HG03095 (cell line): ENCODE data around the gene FSIP1.

ENCODE experiments used
- ATAC-seq: cut with Tn5 transposase; IDR thresholded peaks from one replicate; pipeline ENCODE4 v1.9.1; 2021; ENCODE audit warnings: moderate library complexity; ENCODE audit not compliant: unreplicated experiment

FSIP1 gene

GRCh38 chr15:39654304-39654703 lies 128.3 kb downstream of the FSIP1 start:
- ATAC-seq, result no peak

DNA sequence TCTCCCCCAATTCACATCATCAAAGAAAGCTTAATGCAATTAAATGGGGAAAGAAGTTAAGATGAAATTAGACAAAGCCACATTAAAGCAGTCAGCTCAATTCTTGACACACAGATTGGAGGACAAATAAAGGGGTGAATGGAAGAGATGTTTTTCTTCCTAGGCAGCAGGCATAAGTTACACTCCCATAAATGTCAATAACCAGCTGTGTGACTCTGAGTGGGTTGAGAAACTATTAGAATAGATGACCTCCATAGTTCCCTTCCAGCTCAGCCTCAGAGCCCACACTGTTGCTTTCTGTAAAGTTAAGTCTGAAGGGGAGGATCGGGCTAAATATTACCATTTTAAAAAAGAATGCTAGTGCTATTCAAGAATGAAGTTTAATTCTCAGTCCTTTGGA lies 130.8 kb downstream of the FSIP1 start:
- no peak for ATAC-seq

DNA sequence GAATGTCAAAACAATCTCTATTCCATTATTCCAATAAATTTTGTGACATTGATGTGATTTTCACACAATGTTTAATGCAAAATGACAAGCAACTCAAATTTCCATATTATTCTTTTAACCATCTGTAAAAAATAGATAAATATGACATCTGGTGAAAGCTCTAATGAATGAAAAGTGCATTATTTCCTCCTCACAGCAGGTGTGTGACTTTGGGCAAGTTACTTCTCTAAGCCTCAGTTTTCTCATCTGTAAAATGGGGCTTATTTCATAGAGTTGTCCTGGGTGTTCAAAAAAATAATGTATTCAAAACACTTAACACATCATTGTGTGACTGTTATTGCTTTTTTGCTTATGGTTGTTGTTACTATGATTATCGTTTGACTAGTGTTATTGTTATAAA lies 131.3 kb downstream of the FSIP1 start:
- ATAC-seq, result no peak

GRCh38 chr15:39649757-39650156 lies 132.9 kb downstream of the FSIP1 start:
- no peak for ATAC-seq

DNA sequence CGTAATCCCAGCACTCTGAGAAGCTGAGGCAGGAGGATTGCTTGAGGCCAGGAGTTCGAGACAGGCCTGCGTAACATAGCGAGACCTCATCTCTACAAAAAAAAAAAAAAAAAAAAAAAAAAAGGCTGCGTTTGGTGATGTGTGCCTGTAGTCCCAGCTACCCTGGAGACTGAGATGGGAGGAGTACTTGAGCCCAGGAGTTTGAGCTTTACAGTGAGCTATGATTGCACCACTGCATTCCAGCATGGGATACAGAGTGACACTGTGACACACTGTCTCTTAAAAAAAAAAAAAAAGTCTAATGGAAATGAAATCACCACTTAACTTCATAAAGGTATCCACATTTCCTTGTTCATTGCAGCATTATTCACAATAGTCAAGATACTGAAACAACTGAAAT lies 136.2 kb downstream of the FSIP1 start:
- ATAC-seq, result no peak

DNA sequence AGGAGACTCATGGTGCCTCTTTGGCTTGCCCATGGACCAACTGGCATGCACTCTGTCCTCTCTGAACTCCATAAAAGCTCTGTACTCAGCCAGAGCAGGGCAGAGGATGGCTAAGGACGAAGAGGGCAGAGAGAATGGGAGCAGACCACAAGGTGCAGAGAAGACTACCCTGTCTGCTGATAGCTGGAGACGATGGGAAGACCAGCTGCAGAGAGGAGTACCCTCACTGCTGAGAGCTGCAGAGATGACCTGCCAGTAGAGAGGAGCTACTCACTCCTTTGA lies 136.7 kb downstream of the FSIP1 start:
- no peak for ATAC-seq

DNA sequence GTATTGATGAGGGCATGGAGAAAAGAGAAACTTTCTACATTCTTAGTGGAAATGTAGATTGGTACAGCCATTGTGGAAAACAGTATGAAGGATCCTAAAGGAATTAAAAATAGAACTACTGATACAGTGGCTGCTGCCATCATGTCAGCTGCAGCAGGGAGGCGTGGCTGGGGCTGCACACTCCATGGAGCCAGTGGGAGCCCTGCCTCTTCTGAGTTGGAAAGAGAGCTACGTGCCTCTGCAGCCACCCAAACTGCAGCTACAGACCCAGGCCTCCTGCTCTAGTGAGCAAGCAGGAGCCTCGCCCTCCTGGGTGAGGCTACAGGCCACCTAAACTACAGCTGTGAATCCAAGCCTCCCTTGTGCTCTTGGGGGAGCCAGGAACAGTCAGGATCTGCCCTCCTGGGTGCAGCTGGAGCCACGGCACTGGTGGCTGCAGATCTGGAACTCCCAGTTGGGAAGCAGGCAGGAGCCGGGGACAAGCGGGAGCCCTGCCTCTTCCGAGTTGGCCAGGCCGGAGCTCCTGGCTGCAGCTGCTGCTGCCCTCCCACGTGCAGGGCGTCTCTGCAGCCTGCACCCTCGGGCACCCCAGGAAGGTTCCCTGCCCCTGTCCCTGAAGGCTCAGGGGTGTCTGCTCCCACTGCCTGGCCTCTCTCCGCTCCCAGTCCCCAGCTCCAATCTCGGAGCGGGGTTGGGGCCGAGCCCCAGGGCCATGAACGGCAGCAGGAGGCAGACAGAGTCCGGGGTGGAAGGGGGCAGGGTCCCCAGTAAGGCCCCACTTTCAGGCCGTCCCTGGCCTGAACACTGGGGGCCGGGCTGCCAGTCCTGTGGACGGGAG lies 137.3 kb downstream of the FSIP1 start:
- ATAC-seq, result no peak

- no peak for ATAC-seq
Measured at GRCh38 chr15:39644136-39644535, 138.5 kb downstream of the FSIP1 start.

DNA sequence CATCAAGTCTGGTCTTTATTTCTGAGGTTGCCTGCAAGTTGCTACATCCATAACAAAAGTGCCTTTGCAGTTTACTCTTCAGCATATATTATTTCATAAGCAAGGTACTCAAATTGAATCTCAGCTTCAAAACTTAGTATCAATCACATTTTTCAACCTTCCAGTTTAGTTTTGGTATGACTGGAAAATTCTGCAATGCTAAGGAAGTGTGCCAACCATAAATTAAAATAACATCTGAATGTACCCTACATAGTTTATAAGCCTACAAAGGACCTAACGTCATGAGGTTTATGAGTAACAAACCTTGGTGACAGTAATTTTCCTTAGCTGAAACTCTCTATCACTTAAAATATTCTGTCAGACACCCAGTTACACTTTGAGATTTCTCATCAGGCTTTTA lies 138.9 kb downstream of the FSIP1 start:
- no peak for ATAC-seq

GRCh38 chr15:39642011-39642640 lies 140.5 kb downstream of the FSIP1 start:
- no peak for ATAC-seq

- ATAC-seq, result no peak
Measured at GRCh38 chr15:39641191-39641889, 141.3 kb downstream of the FSIP1 start.

- no peak for ATAC-seq
Measured at GRCh38 chr15:39640665-39641064, 142.0 kb downstream of the FSIP1 start.

DNA sequence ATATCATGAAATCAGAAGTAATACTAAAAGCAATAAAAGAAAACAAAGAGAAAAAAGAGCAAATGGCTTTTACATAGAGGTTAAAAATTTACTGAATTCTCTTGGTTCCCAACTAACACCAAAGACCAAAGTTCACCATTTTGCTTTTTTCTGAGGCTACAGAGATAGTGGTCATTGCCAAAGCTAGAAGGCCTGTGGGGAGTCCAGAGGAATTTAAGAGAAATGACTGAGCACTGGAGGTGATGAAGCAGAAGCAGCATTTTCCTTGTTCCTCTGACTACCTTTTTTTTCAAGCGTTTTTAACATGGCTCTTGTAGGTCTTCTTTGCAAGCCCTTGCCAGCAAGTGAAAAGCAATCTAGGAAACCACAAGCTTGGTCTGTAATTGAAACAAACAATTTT lies 143.6 kb downstream of the FSIP1 start:
- no peak for ATAC-seq

DNA sequence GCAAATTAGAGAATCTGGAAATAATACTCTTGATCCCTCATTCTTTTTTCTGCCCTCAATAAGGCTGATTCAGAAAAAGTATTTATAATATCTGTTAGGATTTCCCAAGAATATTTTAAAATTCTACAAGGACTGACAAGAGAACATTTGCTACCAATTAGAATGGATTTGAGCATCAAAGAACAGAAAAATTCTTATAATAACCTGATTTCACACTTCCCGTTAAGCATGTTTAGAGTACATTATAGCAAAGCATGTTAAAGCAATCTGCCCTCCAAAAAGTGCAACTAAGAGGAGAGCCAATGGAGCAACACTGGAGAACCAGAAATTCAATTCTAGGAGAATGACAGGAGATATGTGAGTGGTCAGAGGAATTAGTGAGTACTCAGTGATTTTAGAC lies 144.6 kb downstream of the FSIP1 start:
- ATAC-seq, result no peak

- no peak for ATAC-seq
Measured at GRCh38 chr15:39631357-39631756, 151.3 kb downstream of the FSIP1 start.

DNA sequence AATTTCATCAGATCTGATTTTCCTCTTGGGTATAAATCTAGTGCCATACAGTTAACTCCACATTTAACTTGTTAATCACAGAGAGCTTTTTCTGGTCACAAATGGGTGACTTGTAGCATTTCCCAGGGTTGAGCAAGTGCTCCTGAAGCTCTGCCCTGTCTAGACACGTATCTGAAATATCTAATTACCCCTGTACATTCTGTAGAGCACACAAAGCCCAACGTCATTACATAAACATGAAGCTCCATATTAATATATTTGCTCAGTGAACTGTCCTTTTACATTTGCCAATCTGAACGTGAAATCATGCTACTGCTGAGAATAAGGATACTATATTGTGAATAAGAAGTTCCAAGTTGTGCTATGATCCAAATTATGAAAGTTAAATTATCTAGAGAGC lies 152.7 kb downstream of the FSIP1 start:
- ATAC-seq, result no peak

DNA sequence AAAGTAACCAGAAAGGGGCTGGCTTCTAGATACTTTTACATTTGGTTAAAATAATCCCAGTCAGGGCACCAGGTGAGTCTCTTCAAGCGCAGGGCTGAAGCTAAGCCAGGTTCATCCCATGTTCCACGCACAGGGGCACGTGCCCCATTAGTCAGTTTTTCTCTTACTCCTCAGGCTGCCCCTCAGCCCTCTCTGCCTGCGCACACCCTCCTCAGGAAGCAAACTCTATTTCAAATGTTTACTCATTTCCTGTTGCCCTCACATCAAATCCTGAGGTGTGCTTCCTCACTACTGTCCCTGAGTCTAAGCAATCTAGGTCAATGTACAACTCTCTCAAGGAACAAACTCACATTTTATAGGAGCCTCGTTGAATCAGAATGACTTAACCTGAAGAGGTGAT lies 153.3 kb downstream of the FSIP1 start:
- ATAC-seq, result no peak

DNA sequence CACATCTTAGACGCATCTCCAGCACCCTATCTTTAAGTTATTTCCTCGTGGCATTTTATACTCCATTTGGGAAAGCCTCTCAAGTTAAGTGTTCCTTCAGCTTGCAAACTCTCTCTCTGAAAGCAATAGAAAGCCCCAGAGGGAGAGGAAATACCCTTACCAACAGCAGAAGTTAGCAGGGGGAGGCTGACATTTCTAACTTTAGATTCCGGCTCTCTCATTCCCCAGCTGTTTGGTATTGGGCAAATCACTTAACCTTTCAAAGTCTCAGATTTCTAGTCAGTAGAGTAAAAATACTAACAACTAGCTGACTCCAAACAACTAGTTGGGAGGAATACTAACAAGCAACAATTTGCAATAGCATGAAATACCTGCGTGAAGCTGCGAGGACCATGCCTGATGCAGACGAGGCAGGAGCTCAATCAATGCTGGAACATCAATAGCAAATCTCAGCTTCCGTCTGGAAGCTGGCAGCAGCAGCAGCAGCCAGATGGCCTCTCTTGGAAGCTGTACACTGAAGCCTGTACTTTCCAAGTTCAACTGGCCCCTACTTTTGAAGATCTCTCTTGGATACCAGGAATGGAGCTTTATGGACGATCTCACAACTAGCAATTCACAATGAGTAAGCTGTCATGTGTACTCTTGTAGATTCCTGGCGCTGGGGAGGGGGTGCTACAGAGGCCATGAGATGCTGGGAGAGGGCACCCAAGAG lies 153.9 kb downstream of the FSIP1 start:
- no peak for ATAC-seq

- no peak for ATAC-seq
Measured at GRCh38 chr15:39628144-39628508, 154.5 kb downstream of the FSIP1 start.

DNA sequence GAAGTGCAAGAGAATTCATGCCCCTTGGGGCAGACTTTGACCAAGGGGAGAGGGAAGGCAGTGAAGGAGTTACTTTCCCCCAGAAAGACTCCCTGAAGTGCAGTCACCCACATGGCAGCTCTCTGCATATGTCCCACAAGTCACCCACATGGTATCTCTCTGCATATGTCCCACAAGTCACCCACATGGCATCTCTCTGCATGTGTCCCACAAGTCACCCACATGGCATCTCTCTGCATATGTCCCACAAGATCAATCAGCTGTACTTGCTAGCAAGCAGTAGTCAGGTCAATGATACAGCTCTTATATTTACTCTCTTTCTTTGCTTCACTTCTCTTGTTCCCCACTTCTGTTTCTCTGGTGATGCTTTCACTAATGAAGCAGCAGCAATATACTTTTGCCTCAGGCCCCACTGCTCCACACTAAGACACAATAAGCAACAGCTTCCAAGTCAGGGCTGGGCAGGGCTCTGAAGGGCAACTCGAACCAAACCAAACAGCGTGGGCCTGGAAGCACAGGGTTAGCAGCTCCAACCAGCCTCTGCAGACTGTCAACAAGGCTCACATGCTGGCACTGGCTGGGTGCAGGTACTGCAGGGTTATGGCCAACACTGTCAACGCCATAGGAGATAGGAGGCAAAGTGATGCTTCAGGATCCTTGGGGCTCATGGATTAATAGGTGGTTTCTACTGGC lies 155.0 kb downstream of the FSIP1 start:
- ATAC-seq, result no peak

GRCh38 chr15:39625856-39626255 lies 156.8 kb downstream of the FSIP1 start:
- no peak for ATAC-seq
